Measurements from ENCODE around the gene LRPAP1.
"Not testable (repeated sequence)": the region's sequence is repeated elsewhere in the genome, so short reads cannot be mapped to it uniquely, and the experiment has no call there.

The LRPAP1 gene

DNA sequence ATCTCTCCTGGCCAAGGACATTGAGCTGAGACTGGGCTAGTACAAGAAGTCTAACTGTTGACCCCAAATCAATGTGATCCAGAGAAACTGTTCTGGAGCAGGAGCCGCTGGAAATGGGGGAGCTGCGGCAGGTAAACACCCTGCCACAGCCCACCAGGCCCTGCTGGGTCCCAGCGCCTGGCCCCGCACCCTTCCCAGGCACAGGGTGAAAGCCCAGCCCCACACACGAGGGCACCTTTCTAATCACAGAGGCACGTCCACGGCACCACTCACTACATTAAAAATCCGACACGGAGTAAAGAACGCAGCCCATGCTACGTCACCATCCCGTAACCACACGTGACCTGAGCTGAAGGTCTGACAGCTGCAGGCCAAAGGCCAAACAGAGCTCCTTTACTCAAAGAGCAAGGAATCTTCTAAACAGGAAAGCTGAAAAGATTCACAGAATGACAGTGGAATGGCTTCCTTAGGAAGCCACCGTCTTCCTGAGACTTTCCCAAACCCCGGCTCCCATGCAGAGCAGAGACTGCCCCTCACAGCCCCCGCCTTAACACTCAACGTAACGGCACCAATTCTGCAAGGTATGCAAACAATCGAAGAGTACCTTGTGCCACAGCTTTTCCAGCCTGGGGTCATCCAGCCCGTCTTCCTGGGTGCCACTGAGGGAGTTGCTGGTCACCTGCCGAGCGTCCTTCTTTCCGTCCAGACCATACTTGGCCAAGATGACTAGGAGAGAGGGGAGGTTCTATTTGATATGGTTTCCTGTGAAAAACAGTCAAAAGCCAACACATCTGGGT is 12.6 kb downstream of the LRPAP1 start:
- in situ Hi-C loops (cut with HindIII; ENCODE audit: low sequenced_read_pairs) = no loop called here

DNA sequence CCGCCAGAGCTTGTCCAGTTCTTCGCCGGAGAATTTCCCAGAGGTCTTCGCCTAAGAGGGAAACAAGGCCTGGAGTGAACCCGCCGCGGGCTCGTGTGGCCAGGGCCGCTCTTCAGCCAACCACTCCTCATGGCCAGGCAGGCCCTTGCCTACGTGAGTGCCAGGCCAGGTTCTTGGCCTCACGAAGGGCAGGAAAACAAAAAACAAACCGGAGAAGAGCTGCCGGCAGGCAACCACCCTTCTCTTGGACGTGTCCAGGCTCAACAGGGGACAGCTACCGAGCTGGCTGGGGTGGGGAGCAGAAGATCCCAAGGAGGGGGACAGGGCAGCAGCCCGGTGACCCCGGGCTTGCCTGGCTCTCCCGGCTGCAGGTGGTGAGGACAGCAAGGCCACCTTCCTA is 13.3 kb downstream of the LRPAP1 start:
- in situ Hi-C loops (cut with HindIII; ENCODE audit: low sequenced_read_pairs) = no loop called here

DNA sequence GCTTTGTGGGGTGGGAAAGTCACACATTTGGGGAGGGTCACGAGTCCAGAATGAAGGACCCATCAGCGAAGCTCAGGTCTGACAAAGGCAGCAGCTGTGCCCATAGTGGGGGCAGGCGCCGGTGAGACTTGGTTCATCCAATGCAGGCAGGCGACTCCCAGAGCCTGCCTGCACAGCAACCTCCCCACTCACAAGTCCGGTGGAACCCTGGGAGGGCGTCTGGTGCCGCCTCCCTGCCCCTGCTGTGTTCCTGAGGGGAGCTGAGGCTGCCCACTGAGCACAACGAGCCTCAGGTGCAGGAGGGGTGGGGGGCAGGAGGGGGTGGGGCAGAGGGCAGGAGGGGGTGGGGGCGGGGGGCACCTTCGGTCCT is 13.7 kb downstream of the LRPAP1 start:
- in situ Hi-C loops (cut with HindIII; ENCODE audit: low sequenced_read_pairs) = no loop called here

DNA sequence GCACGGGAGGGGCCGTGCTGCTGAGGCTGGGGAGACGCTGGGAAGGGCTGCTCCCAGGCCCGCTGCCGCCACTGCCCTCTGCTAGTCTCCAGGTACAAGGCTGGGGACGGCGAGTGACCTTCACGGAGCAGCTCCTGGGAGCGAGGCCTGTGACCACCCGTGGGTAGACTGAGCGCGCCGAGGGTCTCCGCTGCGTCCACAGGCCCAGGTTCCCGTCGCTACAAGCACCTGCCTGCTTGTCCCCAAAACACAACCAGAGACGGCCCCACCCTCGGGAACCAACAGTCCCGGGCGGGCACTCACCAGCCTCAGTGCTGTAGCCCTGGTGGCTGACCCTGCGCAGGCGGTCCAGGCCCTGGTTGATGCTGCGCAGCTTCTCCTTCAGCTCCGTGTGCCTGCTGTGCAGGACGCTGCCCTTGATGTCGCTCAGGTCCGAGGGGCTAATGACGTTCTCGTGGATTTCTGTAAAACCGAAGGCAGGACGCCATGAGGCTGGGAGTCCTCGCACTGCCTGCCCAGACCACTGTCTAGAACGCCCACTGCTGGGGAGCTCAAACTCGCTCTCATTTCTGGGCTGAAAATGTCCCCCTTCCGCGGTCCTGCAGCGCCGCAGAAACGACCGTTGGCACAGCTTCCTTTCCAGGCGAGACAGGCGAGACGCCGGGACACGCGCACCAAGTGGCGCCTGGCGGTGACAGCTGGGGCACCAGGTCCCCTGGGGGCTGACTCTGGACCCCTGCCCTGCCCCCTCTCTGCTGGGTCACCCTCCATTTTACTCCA is 14.3 kb downstream of the LRPAP1 start:
- in situ Hi-C loops (cut with HindIII; ENCODE audit: low sequenced_read_pairs) = no loop called here

DNA sequence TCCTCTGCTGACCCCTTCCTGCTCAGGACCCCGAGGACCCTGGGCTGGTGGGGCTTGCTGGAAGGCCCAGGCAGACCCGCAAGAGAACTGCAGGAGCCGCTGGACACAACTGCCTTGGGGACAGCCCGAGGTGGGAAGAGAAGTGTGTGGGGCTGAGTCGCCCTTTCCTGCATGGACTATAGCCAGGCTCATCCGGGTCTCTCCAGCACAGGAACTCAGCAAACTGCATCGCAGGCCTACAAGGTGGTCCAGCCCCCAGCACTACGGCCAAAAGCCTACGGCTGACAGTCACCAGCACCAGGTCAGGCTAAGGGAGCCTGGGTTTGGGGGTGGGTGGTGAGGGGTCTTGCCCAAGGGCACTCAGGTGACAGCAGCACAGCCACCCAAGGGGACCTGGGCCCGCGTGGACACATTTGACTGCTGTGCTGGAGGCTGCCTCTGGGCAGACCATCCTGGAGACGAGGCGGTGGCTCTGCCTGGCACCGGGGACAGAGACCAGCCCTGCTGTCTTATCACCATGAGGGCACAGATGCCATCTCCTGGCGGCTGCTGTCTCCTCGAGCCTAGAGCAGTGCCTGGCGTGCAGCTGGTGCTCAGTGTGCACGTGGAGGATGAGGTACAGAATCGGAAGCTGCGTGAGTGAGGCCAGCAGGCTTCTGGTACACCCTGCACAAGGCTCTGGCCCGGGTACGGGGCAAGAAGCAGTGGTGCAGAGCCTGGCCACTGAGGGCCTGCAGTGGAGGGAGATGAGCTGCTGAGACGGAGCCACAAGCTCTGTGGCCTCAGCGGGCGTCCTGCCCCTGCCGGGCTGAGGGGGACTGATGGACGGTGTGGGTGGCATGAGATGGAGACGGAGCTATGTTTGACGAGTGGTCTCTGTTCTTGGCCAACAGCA is 15.1 kb downstream of the LRPAP1 start:
- in situ Hi-C loops (cut with HindIII; ENCODE audit: low sequenced_read_pairs) = no loop called here

DNA sequence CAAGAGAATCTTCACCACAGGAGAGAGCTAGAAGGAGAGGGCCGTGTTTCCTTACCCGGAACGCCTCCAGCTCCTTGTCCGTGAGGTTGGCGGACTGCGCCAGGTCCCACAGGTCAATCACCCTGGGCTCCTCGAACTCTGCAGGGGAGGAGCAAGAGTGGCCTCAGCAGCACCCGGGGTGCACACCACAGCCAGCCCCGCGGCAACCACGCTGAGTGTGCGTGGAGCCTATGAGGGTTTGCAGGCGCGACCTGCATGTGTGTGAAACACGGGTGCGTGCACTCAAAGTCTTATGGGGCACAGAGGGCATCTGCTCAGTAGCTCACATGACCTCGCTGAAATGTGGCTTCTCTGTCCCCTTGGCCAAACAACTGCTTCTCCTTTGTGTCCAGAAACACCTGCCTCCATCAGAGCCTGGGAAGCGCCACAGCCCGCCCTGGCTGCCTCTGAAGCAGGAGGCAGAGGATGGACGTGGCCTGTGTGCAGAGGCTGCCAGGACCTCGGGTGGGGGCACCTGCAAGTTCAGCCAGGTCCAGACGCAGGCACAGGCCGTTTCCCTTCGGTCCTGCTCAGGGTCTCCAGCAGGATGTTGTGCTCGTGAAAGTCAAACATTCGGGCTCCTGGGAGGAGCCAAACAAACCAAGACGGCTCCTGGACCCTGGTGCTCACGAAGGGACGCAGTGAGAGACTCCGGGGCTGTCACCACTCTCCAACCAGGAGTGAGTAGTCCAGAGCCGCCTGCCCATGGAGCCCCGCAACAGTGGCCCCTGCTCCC is 16.0 kb downstream of the LRPAP1 start:
- in situ Hi-C loops (cut with HindIII; ENCODE audit: low sequenced_read_pairs) = no loop called here

DNA sequence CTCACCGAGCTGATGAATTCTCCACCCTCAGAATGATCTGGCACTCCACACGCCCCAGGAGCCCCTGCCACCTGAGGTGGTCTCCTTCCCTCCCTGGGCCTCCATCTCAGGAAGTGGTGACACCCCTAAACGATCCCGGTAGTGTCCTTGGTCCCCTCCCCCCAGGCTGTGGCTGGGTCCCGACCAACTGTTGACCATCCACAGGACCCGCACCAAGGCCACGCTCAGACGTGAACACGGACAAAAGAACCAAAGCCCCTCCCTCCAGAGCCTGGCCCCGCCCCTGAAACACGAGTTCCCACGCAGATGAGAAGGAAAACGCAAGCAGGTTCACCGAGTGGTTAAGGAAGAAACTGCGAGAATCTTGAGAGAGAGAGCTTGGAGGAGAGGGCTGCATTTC is 16.6 kb downstream of the LRPAP1 start:
- in situ Hi-C loops (cut with HindIII; ENCODE audit: low sequenced_read_pairs) = no loop called here

DNA sequence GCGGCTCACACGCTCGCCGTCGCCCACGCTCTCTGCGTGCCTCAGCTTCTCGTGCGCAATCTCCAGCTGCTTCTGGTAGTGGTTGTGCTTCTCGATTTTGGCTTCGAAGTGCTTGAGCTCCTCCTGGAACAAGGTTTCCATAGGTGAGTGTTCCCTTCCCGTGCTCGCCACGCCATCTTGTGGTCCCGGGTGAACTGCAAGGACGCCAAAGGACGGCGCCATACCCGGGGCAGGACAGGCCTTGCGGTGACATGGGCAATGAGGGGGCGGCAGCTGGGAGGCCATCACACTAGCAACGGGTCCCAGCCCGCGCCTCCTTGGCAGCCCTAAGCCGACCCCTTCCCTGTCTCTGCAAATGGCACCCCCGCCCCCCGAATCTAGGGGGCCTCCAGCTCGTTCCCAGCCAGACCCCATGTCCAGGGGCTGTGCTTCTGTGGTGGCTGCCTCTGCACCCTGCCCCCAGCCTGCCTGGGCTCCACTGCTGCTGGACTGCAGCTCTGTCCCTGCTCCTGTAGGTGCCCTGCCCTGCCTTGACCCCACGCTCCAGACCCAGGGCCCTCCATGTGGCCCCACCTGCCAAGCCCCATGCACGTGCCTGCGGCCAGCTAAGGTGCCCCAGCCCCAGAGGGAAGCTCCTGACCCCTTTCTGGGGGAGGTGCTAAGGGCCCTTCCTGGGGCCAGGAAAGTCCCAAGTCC is 17.3 kb downstream of the LRPAP1 start:
- in situ Hi-C loops (cut with HindIII; ENCODE audit: low sequenced_read_pairs) = no loop called here

DNA sequence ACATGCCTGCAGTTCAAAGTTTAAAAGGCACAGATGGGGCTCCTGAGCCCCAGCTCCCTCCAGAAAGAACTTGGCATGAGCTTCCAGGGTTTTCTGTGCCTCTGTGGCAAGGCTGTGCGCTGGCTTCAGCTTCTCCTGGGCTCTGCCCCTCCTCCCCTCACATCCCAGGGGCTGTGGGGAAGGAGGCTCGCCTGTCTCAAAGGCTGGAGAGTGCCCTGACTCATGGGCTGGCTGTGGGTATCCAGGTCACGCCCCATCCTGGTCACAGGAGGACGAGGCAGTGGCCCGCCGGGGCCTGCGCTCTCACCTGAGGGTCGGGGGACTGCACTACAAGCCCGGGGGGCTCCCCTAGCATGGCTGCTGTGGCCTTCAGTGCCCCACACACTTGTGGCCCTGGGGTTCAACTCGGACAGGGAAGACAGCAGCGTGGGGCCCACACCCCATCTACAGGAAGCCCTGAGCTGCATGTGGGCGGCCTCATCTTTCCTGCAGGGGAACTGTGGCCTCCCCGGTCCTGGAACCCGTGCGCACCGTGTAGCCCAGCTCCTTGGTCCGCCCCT is 17.9 kb downstream of the LRPAP1 start:
- in situ Hi-C loops (cut with HindIII; ENCODE audit: low sequenced_read_pairs) = no loop called here

DNA sequence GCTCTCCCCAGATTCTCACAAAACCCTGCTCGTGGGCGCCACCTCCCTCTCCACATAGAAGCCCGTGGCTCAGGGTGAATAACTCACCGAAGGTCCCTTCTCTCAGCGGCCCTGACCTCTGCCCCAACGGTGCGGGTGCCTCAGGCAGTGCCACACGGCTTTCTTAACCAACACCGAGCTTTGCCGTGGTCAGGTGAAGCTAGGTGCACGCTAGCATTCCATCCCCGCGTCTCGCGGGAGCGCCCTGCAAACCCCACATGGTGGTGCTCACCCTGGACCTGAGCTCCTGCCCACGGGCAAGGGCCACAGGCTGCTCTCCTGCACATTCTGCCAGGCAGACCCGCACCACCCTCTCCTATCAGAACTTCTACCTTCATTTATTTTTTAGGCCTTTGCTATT is 18.4 kb downstream of the LRPAP1 start:
- in situ Hi-C loops (cut with HindIII; ENCODE audit: low sequenced_read_pairs) = no loop called here

DNA sequence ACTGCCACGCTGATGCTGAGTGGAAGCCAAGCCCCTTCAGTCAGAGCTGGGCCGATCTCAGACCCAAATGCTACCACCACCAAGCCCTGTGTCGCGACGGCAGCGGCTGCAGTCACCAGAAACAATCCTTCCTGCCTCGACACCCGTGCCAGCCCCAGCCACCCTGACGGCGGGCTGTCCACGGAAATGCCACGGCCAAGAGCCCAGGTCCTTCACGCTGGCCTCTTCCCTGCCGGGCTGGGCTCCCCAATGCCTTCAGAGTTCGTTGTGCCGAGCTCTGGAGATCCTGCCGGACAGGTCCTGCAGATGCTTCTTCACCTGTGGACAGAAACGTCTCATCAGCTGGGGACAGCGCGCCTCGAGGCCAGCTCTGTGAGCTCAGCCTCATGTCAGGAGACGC is 19.5 kb downstream of the LRPAP1 start:
- in situ Hi-C loops (cut with HindIII; ENCODE audit: low sequenced_read_pairs) = no loop called here

DNA sequence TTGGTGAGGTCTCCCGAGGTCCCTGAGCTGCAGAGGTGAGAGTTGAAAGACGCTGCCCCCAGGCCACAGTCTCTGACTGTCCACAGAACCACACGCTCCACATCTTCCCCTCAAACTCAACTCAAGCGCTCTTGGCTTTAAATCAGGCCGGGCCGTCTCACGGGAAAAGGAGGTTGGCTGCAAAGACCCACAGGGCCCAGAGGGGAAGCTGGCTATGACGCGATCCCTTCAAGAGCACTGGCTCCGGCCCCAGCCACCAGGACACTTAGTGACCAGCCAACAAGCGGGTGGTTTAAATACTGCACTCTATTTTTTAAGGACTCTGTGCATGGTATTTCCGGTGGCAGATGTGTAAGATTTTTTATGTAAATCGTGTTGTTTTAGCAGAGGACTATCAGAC is 19.9 kb downstream of the LRPAP1 start:
- in situ Hi-C loops (cut with HindIII; ENCODE audit: low sequenced_read_pairs) = no loop called here

DNA sequence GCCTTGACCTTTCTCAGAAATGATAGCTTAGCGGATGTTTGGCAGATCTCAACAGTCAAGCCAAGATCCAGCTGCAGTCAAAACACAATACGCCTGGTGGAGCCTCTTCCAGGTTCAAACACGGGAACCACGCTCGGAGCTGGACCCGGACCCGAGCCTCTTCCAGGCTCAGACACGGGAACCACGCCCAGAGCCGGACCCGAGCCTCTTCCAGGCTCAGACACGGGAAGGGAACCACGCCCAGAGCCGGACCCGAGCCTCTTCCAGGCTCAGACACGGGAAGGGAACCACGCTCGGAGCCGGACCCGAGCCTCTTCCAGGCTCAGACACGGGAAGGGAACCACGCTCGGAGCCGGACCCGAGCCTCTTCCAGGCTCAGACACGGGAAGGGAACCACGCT is 20.6 kb downstream of the LRPAP1 start:
- in situ Hi-C loops (cut with HindIII; ENCODE audit: low sequenced_read_pairs) = not testable (repeated sequence)

DNA sequence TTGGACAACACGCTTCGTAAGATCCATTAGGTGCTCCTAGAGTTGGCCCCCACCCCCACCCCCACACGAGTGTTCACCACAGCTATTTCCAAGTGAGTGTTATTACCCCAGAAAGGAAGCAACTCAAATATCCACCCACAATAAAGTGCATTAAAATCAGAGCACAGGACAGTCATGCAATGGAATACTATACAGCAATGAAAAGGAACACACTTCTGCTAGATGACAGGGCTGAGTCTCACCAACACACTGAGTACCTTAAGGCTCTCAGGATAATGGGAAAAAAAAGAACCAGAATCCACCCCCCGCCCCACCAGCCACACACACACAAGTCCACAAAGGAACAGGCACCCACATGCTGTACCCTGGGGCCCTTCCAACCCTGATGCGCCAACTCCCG is 21.0 kb downstream of the LRPAP1 start:
- in situ Hi-C loops (cut with HindIII; ENCODE audit: low sequenced_read_pairs) = no loop called here

DNA sequence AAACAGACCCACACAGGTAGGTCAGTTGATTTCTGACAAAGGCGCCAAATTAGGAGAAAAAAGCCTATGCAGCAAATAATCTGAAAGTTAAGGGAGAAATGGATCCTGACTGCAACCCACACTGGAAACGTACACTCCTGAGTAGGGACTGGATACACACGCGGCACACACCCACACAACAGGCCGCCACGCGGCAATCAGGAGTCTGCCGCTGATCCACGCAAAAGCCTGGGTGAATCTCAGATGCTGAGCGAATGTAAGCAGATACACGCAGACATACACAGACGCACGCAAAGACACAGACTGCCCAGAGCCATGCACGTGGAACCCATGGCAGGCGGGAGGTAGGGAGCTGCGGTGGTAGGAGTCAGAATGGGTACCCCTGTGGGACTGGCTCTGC is 21.7 kb downstream of the LRPAP1 start:
- in situ Hi-C loops (cut with HindIII; ENCODE audit: low sequenced_read_pairs) = no loop called here

DNA sequence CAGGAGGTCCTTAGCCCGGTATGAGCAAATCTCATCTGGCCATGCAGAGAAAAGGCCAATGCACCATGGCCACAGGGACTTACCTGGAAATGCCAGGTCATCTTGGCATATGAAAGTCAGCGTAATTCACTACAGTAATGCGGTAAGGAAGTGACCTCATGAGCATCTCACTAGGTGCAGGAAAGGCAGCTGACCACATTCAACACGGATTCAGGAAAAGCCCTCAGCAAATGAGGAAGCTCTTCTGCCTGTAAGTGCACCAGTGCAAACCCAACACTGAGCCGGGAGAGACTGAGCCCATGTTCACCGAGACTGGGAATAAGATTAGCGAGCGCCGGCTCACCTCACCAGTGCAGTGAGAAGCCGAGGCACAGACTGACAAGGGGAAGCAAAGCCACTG is 23.7 kb downstream of the LRPAP1 start:
- in situ Hi-C loops (cut with HindIII; ENCODE audit: low sequenced_read_pairs) = no loop called here

DNA sequence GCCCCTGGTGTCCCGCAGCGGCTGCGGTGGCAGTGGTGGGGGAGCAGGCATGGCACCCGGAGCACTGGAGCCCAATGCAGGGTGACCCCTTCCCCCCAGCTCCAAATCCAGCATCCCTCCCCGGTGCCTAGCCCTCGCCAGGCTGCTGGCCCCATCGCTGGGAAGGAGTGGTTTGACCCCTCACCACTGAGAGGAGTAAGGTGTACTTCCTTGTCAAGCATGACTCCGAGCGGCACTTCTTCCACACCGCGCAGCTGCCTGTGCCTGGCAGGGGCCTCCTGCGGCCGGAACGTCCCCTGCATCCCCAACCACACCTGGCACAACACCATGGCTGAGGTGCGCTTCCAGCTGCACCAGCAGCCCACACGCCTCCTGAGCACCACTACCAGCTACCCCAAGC is 27.0 kb downstream of the LRPAP1 start:
- in situ Hi-C loops (cut with HindIII; ENCODE audit: low sequenced_read_pairs) = no loop called here

DNA sequence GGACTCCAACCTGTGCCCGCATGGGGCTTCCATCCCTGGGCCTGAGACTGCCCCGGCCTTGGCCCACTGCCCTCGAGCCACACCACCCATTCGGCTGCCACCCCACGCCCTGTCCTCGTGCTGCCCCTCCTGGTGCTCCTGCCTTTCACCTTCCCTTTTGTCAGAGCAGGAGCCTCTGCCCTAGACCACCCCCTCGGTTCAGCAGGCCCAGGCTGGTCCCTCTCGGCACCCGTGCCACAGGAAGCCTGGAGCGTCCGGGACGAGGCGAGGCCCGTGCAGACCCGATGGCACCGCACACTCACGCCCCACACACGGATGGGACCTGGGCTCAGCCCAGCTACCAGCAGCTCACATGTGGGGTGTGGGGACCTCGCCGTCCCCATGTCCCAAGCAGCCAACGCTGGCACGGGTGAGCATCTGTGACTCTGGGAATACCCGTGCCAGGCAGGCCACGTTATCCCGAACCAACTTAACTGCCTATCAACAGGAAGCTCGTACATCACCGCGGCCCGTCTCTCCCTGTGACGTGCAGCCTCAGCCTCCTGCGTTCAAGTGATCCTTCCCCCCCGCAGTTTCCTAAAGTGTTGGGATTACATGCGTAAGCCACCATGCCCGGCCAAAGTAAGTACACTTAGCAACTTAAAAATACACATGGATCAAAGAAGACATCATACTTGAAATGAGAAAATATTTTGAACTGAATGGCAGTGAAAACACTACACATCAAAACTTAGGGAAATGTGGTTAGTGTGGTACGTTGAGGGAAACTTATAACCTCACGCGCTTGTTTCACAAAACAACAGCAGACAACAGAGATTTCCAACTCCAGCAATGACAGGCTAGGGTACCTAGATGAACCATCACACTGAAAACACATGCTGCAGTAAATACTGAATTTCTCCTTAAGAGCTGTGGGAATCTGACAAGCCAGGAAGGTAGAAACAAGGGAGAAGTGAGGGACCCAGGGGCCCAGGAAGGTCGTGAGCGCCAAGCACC is 29.0 kb downstream of the LRPAP1 start:
- in situ Hi-C loops (cut with HindIII; ENCODE audit: low sequenced_read_pairs) = no loop called here
